GM18505 (cell line): ENCODE results near the gene ARHGAP22.

ENCODE experiments used
- ATAC-seq: cut with Tn5 transposase; IDR thresholded peaks from one replicate; pipeline ENCODE4 v1.9.1; 2021; ENCODE audit not compliant: unreplicated experiment
- POLR2A ChIP-seq: IDR thresholded peaks from 4 replicates; pipeline ENCODE4 v1.6.1; 2011; ENCODE audit warnings: borderline replicate concordance; ENCODE audit not compliant: insufficient read depth, insufficient read length; ENCODE audit errors: extremely low read depth

Gene ARHGAP22

DNA sequence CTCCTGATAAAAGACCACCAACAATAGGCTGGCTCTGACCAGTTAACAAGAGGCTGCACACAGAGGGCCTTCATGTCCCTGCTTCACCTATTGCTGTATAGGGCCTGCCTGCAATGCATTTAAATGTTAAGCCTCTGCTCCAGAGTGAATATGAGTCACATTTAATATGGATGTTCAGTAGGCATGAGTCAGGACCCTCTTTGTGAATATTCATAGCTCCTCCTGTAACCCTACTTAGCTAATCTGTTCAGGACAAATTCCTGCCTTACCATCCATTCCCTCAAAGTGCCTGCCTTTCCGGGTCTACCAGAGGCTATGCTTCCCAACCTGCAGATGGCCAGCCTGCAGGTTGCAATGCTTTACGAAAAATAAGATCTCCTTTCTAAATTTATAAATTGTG, 32.5 kb downstream of the ARHGAP22 start:
- no peak for ATAC-seq
- TF ChIP-seq POLR2A: no peak

DNA sequence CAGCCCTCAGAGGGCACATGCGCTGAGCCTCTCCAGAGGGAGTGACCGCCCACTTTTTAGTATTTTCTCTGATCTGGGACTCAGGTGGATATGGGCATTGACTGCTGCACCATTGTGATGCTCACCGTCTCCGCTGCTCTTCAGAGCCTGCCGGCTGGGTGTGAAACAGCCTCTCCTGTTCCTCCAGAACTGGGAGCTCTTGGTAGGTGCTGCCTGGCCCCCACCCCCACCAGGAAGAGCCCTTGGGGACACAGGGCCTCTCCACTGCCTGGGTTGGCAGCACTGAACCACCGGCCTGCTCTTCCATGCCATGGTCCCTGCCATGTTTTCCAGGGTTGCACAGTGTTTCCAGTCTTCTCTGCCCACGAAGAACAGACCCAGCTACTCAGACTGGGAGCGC, 36.3 kb downstream of the ARHGAP22 start:
- TF ChIP-seq POLR2A: no peak
- ATAC-seq: no peak

DNA sequence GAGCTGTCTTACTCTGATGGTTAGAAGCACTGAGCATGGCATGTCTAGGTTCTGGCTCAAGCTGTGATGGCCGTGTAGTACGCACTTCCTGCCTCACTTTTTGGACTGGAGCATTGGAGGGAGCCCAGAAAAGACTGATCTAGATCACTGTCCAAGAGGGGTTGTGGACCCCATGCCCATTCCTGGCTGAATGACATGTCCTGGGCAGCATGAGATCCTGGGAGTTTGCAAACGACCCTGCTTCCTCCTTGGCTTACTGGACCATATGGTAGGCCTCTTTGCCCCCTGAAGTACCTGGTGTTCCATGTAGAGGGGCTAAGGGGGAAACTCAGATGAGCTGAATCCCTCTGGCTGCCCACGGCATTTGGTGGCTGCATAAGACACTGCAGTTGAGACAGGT, 36.7 kb downstream of the ARHGAP22 start:
- no peak for ATAC-seq
- TF ChIP-seq POLR2A: no peak

DNA sequence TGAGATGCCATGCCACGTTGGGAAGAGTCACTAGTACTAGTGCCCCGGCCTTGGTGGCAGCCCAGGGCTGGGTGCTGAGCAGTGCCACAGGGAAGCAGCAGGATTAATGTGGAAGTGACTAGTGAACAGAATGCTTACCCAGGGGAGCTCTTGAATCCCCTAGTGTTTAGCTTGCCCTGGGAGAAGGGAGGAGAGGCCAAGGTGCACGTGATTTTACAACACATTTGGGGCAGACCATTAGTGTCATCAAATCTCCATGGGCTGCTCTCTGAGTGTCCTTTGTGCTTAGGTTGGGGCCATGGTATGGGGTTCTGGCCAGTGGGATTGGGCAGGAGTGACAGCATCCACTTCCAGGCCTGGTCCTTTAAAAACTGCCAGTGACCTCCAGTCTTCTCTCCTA, 37.5 kb downstream of the ARHGAP22 start:
- no peak for ATAC-seq
- TF ChIP-seq POLR2A: no peak

DNA sequence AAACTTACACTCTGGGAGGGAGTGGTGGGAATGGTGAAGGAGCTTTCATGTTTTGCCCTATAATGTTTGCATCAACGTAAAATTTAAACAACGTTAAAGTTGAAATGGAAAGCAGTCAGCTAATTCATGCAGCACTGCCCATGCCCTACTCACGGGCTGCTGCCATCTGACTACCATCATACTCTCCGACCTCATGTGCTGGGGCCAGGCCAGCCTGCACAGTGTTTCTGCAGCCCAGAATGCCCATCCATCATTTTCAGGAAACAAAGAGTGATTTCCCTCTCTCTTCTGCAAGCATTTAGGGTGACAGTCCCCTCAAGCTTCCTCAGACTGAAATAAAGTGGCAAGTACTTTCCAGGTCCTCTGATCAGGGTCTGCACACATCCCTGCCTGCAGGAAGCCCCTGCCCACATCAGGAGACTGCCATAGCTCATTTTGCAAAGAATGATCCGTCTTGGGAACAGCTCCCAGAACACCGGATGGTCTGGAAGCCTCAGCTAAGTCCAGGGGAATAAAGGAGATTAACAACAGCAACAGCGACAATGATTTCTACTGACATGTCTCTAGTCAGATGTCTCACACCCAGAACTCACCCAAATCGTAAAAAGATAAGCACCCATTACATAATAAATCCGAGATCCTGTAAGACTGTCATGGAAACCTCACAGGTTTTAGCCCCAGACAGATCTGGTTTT, 40.3 kb downstream of the ARHGAP22 start:
- ATAC-seq: no peak
- no peak for TF ChIP-seq POLR2A

DNA sequence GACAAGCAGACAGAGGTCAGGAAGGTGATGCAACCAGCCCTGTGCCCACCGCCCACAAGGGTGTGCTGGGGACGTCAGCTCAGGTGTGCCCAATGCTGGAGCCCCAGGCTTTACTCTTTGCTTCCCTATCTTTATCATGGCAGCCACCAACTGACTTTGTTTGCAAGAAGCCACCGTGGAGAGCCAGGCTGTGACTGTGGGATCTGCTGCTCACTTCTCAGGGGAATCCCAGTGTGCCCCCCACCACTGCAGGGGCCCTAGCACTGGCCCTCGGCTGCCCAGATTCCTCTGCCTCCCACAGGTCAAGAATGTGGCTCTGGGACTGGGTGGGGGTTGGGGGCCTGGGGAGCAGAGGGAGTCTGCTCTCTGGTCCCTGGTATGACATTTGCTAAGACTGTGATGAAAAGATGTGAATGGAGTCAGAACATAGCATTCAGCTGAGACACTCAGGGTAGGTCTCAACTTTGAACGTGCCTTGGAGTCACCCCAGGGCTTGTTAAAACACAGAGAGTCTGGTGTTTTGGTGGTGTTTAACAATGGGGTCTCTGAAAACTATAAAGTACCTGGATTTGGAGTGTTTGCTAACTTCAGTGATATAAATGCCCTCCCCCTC, 47.3 kb downstream of the ARHGAP22 start:
- ATAC-seq: no peak
- no peak for TF ChIP-seq POLR2A

DNA sequence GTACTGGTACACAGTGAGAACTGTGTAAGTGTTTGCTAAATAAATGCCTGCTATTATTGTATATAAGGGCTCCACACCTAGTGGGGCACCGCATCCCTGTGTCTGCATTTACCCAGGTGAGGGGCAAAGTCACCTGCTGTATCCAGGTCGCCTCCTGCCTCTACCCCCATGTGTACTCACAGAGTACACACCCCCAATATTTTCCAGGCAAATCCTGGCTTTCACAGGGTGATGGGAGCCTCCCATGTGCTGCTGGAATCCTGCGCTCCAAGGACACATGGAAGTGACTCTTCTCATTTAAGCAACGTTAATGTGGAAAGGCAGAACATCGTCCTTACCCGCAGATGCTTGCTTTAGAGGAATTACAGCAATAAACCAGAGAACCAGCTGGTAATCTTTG, 48.2 kb downstream of the ARHGAP22 start:
- no peak for TF ChIP-seq POLR2A
- ATAC-seq: no peak

DNA sequence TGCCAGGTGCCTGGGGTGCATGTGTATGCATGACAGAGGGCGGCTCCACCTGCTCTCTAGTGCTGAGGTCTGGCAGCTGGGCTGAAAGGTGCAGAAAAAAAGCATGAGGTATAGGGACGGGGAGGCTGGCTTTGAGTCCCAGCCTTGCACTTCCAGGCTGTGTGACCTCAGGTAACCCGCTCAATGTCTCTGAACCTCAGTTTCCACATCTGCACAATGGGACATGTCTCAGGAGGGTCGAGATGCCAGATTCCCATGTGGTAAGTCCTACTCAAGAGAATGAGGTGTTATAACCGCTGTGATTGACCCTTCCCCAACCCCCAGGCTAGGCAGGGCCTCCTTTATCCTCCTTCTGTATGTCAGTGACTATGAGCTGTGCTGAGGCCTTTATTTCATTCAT, 48.8 kb downstream of the ARHGAP22 start:
- ATAC-seq: no peak
- no peak for TF ChIP-seq POLR2A

DNA sequence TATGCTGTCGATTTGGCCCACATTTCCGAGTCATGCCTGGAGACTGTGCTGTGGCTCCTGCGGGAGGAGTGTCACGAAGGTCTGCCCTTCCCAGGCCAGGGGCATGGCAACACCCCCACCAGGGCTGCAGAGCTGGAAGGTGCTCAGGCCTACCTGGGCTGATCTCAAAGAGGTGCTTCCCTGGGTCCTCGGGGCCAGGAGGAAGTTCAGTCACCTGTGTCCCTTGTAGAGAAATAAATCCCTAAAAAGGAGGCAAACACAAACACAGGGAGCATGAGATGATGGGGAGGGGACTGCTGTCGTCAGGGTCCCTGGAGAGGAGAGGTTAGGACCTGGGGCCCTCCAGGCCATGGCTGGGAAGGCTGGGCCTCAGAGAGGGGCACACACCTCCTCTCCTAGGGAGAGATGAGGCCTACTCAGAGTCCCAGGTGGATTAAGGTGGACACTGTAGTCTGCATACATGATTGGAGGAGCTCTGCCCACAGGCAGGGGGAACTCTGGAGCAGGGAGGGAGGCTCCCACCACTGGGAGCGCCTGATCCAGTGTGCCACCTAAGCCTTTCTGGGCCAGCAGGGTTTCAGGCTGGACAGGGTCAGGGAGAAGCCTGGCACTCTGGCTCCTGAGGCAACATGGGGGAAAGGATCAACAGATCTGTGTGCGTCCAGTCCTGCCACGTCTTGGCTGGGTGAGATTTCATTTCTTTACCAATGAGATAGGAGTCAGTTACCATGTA, 49.4 kb downstream of the ARHGAP22 start:
- ATAC-seq: no peak
- no peak for TF ChIP-seq POLR2A

DNA sequence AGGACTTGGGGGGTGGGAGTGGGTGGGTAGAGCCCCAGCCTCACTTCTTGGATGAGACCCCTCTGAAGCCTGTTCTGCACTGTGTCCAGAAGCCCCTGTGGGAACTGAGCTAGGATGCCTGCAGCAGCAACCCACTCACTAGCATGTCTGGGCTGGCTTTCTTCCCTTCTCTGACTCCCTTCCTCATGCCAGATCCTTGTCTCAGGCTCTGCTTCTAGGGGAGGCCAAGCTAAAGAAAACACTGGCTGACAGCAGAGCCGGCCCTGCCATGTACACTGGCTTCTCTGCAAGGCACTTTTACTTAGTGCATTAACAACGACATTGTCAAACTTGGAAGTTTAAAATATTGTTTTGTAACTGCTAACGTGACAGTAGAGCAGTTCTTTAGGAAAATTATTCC, 50.2 kb downstream of the ARHGAP22 start:
- TF ChIP-seq POLR2A: no peak
- no peak for ATAC-seq

DNA sequence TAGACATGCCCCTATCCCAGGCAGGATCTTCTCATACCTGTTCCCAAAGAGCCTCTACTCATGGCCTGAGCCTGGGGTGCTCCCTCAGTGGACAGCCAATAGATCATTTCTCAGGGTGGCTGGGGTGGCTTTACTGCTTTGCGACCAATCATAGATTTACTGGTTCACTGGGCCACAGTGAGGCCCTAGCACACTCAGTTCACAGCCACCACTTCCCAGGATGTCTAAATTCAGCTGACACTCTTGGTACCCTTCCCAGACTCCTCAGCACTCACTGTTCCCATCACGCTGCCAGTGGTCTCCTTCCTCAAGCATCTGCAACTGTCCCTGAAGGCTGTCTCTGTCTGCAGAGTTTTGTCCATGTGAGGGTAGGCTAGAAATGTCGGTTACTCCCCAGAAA, 50.6 kb downstream of the ARHGAP22 start:
- no peak for TF ChIP-seq POLR2A
- no peak for ATAC-seq

DNA sequence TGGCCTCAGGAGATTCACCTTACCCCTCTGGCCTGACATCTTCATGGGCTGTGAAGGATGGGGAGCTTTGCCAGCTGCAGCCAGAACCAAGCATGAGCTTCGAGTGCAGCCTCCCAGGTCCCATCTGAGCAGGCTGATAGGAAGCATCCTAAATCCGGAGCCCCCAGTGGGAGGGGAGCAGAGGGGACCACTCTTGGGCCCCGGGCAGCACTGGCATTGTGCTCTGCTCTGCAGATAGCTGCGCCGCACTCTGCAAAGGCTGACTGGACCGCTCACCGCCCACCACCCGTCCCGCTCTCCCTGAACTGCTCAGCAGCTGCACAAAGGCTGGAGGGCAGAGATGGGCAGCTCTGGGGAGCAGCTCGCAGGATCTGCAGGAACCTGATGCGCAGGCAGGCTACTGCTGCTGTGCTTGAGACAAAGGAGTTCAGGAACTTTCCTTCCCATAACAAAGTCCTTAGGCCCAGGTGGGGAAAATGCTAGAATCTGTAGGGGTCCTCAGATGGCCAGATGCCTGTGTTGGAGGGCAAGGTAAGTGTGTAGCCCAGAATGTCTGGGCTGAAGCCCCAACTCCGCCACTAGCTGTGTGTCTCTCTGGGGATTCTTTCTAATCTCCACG, 51.8 kb downstream of the ARHGAP22 start:
- no peak for ATAC-seq

DNA sequence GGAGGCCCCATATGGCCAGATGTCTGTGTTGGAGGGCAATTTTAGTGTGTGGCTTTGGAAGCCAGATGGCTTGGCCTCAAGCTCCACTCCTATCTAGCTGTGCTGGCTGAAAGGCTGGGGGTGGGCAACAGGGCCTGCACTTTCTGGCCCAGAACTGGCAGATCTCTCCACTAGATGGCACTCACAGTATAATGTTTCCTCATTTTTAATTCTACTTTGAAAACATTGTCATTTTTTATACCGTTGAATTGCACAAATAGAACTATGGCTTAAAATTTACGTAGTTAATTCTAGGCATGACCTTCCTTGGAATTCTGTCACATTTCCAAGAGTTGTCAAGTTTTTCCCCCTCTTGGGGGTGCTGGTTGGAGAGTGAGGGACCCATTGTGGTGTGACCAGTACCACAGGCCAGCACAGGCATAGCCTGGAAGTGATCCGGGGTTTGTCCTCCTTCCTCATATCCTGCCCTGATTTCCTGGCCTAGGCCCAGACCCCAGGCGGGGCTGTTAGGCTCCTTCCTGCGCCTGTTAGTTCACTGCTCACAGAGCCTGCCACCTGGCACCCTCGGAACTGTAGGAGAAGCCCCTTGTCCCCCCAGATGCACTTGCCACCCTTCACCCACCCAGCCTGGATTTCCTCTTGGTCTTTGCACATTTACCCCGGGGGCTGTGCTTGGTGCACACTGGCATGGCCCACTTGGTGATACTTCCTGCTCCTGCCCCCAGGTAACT, 52.8 kb downstream of the ARHGAP22 start:
- TF ChIP-seq POLR2A: no peak
- no peak for ATAC-seq

More for the DNA sequence above, 51.8 kb downstream of the ARHGAP22 start:
- TF ChIP-seq POLR2A: no peak

DNA sequence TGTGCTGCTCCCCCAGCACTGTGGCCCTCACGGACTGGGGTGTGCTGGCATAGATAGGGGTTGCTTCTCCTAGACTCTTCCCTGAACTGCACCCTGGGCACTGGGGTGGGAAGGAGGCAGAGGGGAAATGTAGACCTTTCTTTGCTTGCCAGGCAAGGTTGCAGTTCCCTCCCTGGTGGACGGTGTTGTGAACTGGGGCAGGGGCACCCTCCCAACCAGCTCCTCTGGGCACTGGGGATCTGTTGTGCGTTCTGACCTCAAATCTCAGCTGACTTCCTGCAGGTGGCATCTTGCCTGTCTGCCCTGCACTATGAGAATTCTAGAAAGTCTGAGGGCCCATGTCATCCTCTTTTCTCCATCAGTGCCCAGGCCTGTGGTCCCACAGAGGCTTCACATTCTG, 53.9 kb downstream of the ARHGAP22 start:
- ATAC-seq: no peak
- TF ChIP-seq POLR2A: no peak
